Transverse colon (tissue), 4 donors: ENCODE results near the gene STAG1.
"Not testable (repeated sequence)": the region's sequence is repeated elsewhere in the genome, so short reads cannot be mapped to it uniquely, and the experiment has no call there.

Experiments used
- EP300 ChIP-seq: sonication (generic); formaldehyde crosslinking; IDR thresholded peaks from one replicate; pipeline ENCODE4 v1.6.1; 2017; ENCODE audit warnings: antibody characterized with exemption, low read depth
- POLR2A ChIP-seq: fragments of 450-650 bp; IDR thresholded peaks from one replicate; pipeline ENCODE4 v1.6.1; 2016; ENCODE audit warnings: antibody characterized with exemption, mild to moderate bottlenecking, moderate library complexity
- POLR2AphosphoS5 ChIP-seq, 3 donors: sonication (generic); formaldehyde crosslinking; IDR thresholded peaks; one replicate each; pipeline ENCODE4 v1.6.1; 2016; ENCODE audit warnings: antibody characterized with exemption in 3 of 3
- TF ChIP-seq, protein P1 (sequence below), 5 experiments: fragments of 200-600 bp in 3 of 5; fragments of 450-650 bp in 2 of 5; sonication (generic) in 3 of 5; IDR thresholded peaks; 1 replicate in 2 of 5; 2 replicates in 3 of 5; pipeline ENCODE4 v1.5.1; 2016 to 2017; ENCODE audit warnings: antibody characterized with exemption in 5 of 5, inconsistent platforms in 3 of 5, mild to moderate bottlenecking in 2 of 5, moderate library complexity in 1 of 5

- TF ChIP-seq POLR2A; POLR2AphosphoS5 (IDR thresholded peaks at IDR 0.05); EP300: not testable (repeated sequence)
- TF ChIP-seq, protein P1, sequence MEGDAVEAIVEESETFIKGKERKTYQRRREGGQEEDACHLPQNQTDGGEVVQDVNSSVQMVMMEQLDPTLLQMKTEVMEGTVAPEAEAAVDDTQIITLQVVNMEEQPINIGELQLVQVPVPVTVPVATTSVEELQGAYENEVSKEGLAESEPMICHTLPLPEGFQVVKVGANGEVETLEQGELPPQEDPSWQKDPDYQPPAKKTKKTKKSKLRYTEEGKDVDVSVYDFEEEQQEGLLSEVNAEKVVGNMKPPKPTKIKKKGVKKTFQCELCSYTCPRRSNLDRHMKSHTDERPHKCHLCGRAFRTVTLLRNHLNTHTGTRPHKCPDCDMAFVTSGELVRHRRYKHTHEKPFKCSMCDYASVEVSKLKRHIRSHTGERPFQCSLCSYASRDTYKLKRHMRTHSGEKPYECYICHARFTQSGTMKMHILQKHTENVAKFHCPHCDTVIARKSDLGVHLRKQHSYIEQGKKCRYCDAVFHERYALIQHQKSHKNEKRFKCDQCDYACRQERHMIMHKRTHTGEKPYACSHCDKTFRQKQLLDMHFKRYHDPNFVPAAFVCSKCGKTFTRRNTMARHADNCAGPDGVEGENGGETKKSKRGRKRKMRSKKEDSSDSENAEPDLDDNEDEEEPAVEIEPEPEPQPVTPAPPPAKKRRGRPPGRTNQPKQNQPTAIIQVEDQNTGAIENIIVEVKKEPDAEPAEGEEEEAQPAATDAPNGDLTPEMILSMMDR (IDR thresholded peaks at IDR 0.05): not testable (repeated sequence)
These were observed 134.1 kb downstream of the STAG1 start for GRCh38 chr3:136617969-136618525.
